Ammon's horn (tissue), 1 donor: ENCODE measurements around the gene CYP27B1.

ENCODE experiments used
- DNase-seq: peaks from one replicate; pipeline ENCODE4 v3.0.0-alpha.2; 2016; ENCODE audit warnings: low spot score

Gene CYP27B1

DNA sequence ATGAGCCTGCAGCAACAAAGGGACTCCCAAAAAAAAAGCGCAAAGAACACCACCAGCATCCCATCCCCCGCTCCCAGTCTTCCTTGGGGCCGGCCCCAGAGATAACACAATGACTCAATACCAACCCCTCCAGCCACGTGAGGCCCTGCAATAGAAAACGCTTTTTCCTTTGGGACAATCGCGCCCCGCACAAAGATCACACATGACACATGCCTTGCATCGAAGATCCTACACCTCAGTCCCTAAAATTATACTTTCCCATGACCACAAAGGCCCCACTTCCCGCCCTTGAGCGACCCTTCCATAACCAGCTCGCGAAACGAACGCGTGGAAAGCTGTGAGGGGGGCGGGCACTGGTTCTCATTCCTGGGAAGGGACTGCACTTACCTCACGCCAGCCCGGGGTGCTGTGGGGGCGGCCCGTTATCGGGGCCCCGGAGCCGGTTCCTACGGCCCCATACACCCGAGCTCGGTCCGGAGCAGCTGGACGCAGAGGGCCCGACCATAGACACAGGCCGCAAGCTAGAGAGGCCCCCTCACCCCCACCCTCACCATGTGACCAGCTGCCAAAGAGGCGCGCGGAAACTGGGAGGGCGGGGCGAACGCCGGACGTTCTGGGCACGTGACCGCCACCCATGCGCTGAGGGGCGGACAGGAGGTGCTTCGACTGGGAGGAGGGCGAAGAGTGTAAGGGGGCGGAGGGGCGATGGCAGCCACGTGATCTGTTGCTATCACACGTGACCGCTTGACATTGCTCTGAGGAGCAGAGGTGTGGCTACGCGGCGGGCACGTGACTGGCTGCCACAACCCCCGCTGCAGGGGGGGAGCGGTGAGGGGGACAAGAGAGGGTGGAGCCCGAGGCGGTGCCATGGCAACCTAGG lies 14.8 kb downstream of the CYP27B1 start, which contains the start of gene CDK4:
Gene CDK4, minus strand, starts transcription at position 523 of the 880 bp plus-strand sequence. CDS start 593 bp downstream, outside the sequence.
- peak; percentile 100 for DNase-seq

DNA sequence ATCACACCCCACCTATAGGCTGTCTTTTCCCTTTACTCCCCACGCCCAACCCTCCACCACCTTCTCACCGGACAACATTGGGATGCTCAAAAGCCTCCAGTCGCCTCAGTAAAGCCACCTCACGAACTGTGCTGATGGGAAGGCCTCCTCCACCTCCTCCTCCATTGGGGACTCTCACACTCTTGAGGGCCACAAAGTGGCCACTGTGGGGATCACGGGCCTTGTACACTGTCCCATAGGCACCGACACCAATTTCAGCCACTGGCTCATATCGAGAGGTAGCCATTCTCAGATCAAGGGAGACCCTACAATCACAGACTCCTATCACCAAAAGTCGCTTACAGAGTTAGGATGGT lies 15.5 kb downstream of the CYP27B1 start:
- no peak for DNase-seq

DNA sequence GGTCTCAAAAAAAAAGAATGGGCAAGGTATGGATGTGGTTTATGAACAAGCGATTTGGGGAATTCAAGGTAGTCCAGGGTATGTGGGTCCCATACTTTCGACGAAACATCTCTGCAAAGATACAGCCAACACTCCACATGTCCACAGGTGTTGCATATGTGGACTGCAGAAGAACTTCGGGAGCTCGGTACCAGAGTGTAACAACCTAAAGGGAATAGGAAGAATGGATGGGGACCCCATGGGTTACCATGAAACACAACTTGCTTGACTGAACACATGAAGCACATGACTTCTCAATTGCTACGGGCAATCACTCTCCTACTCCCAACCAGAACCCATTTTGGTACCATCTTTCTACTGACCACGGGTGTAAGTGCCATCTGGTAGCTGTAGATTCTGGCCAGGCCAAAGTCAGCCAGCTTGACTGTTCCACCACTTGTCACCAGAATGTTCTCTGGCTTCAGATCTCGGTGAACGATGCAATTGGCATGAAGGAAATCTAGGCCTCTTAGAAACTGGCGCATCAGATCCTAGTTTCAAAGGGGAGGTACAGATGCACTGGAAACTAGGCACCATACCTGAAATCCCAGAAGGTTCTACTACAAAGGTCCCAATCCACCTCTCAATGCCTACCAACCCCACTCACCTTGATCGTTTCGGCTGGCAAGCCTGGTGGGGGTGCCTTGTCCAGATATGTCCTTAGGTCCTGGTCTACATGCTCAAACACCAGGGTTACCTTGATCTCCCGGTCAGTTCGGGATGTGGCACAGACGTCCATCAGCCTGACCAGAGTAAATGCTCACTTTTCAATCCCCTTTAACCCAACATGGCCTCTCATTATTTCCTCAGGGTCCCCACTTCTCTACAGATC lies 16.1 kb downstream of the CYP27B1 start:
- no peak for DNase-seq

DNA sequence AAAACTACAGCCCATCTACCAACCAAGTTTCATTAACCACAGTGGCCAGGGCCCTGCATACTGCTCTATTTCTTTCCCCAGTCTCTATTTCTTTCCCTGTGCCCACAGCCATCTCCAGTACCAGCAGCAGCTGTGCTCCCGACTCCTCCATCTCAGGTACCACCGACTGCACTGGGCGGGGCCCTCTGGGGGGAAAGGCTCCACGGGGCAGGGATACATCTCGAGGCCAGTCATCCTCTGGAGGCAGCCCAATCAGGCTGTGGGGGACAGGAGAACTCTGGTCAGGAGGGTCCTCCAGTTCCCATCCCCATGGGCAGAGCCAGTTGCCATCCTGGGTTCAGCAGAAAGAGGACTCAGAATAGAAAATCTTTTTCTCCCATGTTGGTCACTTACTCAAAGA lies 17.8 kb downstream of the CYP27B1 start:
- no peak for DNase-seq

DNA sequence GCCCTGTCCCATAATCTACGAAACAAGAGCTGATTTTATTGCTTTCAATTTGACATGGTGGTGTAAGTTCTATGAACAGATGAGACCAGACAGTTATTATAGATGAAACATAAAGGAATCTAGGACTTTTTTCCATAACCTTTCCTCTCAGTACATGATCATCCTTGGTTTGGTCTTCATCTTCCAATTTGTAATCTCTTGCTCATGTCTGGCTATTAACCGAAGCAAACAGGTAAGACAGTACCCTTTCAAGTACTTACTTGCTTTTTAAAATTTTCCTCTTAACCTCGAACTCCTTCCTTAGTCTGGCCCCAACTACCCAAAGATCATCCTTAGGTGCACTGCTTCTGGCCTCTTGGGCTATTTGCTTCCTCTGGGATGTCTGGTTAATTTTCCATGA lies 20.9 kb downstream of the CYP27B1 start:
- DNase-seq: no peak

DNA sequence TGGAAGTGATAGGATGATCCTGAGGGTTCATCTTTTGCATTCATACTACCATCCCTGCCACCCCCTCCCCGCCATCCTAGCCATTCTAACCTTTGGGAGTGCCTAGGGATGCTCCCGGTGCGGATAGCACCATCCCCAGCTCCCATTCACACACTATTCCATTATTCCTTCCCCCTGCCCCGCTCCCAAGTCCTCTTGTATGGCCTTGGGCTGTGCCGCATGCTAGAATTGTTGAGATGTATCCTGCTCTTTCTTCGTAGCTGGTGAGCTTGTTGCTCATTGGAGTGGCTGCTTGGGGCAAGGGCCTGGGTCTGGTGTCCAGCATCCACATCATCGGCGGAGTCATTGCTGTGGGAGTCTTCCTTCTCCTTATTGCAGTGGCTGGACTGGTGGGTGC lies 21.4 kb downstream of the CYP27B1 start:
- DNase-seq: no peak

DNA sequence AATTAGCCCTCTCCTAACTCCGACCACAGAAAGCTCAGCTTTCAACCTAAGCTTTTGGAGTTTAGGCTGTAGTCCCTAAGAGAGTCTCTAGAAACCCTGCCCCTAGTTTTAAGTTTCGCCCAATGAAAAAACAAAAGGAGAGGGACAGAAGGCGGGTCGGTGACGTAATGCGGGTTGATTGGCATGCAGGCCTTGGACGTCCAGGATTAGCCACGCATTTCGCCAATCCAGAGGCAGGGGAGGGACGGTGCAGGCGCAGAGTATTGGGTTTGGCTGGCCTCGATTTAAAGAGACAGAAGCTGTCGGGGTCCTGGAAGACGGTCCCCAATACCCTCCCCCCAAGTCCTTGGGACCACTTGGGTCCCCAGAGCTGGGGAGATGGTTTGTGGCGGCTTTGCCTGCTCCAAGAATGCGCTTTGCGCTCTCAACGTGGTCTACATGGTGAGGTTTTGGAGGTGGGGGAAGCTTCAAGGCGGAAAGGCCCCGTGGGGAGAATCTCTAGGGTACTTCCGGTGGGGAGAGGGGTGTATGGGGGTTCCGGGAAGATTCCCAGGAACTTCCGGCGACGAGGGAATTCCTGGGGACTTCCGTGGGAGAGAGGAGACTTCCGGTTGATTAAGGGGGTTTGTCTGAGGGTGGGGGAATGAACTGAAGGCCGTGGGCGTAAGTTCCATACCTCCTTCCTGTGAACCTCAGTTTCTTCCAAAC lies 21.9 kb downstream of the CYP27B1 start, which contains the start of gene TSPAN31:
Gene TSPAN31, plus strand, starts transcription at position 263 of the 708 bp plus-strand sequence. Its CDS starts 116 bp downstream, at position 379.
- DNase-seq: peak; percentile 100

GRCh38 chr12:57744194-57744776 lies 22.6 kb downstream of the CYP27B1 start:
- no peak for DNase-seq

DNA sequence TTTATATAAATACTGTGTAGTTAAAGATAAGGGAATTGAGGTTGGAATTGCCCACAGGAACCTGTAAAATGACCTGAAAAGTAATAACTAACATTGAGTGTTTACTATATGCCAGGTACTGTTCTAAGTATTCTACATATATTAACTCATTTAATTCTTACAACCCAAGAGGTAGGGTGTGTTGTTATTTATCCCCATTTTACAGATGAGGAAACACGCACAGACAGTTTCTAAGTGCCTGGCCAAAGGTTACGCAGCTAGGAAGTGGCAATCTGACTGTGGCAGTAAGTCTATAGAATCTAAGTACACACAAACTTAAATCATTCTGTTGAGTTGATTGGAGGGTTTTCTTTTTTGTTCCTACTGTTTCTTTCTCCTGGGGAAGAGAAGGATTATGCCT lies 23.1 kb downstream of the CYP27B1 start:
- no peak for DNase-seq

DNA sequence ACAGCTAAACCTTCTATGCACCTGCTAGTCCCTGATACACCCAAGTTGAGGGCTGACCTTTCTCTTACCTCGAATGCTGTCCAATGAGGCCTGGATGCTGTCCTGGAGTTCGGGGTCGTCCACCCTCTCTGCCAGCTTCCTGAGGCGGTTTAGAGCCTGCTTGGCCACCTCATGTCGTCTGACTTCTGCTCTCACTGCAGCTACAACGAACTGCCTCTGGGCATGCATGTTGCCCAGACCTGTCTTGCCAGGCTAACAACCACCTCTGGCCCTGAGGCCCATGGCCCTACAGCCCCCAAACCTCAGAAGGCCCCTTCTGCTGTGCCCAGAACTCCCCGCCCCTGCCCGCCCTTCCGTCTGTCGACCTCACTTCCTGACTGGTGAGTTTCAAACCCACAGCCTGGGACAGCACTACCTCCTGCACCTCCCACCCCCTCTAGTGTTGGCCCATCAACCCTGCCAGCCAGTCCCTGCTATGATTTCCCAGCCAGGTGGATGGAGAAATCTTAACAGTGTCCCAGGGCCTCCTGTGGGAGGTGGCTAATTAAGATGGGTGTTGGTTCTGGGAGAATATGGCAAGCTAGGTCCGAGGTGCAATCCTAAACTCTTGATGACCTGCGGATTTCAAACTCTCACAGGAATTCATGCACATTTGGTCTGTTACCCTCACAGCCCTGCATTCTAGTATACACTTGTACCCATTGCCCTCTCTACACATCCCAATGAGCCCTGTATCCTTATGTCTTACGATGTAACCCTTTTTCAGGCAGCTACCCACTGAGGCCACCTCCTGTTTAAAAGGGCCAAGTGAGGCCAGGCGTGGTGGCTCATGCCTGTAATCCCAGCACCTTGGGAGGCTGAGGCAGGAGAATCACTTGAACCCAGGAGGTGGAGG lies 24.8 kb downstream of the CYP27B1 start:
- no peak for DNase-seq

- no peak for DNase-seq
Observed at GRCh38 chr12:57741413-57741789, 25.5 kb downstream of the CYP27B1 start.

DNA sequence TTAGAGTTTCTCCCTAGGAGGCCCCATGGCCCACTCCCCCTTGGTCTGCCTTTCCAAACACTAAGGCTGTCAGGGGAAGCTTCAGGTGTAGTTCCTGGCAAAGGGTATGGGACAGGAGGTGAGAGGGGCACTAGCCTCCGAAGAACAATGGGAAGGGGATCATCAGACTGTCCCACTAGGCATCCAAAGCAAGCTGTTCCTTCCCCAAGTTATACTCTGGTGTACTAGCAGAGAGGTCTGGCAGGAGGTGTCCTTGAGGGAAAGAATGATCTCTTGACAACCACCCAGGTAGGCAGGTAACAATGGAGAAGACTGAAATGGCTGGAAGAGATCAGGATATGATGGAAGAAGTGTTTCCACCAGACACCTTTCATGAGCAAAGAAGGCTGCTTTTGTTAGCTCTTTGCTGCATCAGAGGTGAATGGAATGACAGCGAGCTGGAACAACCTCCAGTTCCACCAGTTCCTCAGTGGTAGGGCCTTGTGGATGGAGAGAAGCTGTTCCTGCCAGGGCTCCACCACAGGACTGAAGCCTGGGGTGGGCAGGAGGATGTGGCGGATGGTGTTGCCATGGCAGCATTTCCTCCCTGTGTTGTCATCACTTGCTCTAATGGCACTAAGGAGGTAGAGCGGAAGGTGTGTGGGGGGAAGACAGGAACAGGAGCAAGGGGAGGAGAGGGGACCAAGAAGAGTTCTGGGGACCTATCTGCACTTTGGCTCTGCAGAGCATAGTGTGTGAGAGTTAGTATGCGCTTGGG lies 26.0 kb downstream of the CYP27B1 start:
- DNase-seq: peak; percentile 73

DNA sequence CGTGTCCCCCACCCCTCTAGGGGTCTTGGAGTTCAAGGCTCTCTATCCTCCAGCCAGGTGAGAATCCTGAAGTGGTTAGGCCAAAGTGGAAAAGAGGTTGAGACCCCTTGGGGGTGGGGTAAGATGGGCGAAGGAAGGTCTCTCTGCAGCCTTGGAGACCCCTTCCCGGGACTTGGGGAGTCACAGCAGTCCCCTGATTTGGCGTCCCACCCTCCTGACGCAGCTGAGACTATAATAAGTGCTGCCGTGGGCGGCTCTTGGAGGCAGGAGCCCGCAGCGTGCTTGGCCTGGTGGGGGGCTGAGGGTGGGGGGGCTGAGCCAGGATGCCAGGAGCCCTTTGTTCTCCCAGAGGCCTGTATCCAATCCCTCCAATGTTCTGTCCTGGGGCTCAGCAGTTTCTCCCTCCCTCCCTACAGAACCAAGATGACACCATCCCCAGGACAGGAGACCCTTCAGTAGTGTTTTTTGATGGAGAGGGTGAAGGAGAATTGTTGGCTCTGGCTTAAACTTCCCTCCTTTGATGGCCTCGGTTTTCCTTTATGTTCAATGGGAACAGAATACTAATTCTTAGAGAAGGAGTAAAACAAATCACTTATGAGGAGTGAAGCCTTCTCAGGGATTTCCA lies 26.9 kb downstream of the CYP27B1 start:
- DNase-seq: no peak

DNA sequence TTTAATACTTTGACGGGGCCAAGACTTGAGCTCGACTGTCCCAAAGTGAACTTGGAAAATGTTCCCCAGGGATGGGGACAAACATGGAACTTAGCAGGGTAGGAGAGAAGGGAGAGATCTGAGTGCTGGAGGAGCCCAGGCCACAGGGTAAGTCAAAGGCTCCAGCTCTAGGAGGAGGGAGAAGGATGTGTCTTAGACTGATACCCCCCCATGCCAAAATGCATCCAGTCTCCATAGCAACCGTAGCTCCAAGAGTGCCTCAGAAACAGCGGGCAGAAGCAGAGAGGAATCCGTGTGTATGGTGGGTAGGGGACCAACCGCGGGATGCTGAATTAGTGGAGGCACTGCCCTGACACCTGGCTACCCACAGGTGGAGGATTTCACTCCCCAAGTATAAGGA lies 27.5 kb downstream of the CYP27B1 start:
- DNase-seq: no peak

DNA sequence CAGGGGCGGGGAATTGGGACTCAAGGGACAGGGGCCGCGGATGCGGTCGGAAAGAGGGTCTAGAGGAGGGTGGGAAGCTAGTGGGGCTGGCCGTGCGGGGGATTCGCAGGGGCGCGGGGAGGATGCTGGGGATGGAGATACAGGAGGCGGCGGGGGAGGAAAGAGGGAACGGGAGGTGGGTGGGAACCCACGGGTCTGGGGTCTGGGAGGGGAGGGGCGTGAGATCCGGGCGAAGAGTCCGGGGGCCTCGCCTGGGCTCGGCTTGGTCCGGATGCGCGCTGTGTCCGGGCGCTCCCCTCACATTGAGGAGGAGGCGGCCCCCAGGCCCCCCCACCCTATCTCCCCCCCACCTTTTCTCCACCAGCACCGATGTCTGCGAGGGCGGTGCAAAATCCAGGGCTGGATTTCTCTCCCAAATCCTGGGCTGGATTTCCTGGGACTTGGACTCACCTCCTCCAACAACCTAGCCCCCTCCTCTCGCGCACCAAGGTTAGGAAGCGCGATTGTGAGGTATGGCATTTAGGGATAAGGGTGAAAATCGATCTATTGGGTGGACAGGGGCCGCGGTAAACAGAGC lies 28.1 kb downstream of the CYP27B1 start, which contains the start of gene AGAP2:
Gene AGAP2, minus strand, starts transcription at position 82 of the 577 bp plus-strand sequence. CDS start 496 bp downstream, outside the sequence.
- peak; percentile 56 for DNase-seq

DNA sequence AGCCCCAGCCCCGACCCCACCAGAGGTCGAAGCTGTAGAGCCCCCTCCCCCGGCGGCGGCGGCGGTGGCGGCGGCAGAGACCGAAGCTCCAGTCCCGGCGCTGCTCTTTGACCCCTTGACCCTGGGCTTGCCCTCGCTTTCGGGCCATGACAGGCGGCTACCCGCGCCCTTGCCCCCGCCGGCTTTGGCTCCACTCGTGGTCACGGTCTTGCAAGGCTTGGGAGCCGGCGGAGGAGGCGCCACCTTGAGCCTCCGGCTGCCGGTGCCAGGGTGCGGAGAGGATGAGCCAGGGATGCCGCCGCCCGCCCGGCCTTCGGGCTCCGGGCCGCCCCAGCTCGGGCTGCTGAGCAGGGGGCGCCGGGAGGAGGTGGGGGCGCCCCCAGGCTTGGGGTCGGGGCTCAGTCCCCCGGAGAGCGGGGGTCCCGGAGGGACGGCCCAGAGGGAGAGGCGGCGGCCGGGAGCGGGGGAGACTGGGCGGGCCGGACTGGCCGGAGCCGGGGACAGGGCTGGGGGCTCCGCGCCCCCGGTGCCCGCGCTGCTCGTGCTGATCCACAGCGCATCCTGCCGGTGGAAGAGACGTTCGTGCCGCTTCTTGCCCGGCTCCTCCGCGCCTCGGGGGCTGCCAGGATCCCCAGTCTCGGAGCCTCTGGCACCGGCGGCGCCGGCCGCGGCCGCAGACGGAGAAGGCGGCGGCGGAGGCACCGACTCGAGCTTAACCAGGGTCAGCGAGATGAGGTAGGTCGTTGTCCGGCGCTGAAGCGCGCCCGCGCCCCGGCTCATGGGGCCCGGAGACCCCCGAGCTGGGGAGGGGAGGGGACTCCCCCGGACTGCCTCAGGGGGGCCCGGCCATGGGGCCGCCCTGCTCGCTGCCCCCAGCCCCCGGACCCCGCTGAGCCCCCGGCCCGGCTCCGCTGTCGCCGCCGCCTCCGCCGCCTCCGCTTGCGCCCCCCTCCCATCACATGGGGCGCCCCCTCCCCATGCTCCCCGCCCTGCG lies 29.1 kb downstream of the CYP27B1 start:
- no peak for DNase-seq

- no peak for DNase-seq
Observed at GRCh38 chr12:57736741-57737466, 30.0 kb downstream of the CYP27B1 start.
